GM12874 (cell line): ENCODE measurements around the gene DNMT3A.

ENCODE experiments used
- TF ChIP-seq, protein P1 (sequence below): IDR thresholded peaks from 2 replicates; pipeline ENCODE4 v1.5.1; 2011; ENCODE audit warnings: low read depth, mild to moderate bottlenecking, control low read depth, low read length, moderate library complexity; ENCODE audit not compliant: insufficient read depth

Gene DNMT3A

DNA sequence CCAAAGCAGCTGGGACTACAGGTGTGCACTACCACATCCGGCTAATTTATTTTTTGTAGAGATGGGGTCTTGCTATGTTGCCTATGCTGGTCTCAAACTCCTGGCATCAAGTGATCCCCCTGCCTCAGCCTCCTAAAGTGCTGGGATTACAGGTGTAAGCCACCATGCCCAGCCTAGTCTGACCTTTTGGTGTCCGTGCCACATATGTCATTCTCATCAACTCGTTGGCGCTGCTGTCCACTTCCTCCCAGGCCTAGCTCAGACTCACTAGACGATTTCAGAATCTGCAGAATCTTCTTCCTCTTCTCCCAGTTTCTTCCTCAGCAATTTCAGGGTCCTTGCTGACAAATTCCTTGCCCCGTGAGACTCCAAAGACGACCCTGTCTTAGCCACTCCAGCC is 39.8 kb upstream of the DNMT3A start:
- TF ChIP-seq, protein P1, sequence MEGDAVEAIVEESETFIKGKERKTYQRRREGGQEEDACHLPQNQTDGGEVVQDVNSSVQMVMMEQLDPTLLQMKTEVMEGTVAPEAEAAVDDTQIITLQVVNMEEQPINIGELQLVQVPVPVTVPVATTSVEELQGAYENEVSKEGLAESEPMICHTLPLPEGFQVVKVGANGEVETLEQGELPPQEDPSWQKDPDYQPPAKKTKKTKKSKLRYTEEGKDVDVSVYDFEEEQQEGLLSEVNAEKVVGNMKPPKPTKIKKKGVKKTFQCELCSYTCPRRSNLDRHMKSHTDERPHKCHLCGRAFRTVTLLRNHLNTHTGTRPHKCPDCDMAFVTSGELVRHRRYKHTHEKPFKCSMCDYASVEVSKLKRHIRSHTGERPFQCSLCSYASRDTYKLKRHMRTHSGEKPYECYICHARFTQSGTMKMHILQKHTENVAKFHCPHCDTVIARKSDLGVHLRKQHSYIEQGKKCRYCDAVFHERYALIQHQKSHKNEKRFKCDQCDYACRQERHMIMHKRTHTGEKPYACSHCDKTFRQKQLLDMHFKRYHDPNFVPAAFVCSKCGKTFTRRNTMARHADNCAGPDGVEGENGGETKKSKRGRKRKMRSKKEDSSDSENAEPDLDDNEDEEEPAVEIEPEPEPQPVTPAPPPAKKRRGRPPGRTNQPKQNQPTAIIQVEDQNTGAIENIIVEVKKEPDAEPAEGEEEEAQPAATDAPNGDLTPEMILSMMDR = no peak

DNA sequence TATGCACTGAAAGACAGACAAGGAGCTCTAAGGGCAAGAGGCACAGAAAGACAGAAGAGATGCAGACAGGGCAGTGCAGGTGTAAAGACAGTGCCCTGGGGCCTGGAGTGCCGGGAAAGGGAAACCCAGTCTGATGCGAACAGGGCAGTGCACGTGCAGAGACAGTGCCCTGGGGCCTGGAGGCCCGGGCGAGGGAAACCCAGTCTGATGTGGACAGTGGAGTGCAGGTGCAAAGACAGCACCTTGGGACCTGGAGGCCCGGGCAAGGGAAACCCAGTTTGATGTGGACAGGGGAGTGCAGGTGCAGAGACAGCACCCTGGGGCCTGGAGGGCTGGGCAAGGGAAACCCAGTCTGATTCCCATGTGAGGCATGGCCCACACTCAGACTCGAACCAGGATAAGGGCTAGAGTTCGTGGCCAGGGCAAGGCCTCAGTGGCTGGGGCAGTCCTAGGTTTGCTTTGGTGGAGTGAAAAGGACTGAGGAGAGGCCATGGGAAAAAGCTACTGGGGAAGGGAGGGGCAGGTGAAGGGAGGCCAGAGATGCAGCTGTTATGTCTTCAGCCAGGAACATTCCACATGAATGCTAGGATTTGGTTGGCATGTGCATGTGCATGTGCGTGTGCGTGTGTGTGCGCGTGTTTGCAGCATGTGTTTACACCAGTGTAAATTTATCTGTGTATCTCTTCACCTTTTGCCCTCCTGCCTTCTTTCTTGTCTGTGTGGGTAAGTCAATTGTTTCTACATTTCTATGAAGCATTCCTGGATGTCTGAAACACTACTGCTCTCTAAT is 39.1 kb upstream of the DNMT3A start:
- TF ChIP-seq, protein P1 = no peak

DNA sequence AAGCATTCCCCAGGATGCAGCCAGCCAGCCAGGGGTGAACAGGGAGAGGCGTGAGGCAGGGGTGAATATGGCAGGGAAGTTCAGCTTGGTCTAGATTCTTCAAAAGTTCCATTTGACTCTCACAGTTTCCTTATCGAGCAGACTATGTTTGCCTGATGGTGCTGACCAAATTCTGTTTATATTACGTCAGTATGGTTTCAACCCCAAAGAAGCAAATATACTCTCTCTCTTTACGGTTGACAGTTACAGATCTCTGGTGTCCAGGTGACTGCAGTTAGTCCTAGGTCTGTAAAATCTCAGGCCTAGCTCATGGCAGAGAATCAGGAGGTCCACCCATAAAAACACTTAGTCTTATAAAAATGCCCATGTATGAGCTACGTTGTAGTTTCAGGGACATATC is 38.3 kb upstream of the DNMT3A start:
- TF ChIP-seq, protein P1 = no peak

DNA sequence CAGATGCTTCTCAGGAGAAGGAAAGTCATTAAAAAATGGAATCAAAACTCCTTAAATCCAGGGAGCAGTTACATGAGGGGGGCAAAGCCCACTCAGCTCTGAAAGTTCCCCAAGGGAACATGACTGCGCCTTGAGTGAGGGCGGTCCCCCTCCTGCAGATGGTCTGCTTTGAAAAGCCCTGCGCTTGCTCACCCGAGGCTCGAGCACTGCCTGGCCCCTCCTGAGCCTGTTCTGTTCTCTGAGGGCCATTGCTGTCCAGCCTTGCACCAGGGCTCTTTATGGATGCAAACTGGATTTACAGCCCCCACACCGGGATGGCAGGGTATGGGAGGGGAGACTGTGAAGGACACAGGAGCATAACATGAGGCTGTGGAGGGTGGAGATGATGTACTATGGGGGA is 37.8 kb upstream of the DNMT3A start:
- TF ChIP-seq, protein P1 = no peak

DNA sequence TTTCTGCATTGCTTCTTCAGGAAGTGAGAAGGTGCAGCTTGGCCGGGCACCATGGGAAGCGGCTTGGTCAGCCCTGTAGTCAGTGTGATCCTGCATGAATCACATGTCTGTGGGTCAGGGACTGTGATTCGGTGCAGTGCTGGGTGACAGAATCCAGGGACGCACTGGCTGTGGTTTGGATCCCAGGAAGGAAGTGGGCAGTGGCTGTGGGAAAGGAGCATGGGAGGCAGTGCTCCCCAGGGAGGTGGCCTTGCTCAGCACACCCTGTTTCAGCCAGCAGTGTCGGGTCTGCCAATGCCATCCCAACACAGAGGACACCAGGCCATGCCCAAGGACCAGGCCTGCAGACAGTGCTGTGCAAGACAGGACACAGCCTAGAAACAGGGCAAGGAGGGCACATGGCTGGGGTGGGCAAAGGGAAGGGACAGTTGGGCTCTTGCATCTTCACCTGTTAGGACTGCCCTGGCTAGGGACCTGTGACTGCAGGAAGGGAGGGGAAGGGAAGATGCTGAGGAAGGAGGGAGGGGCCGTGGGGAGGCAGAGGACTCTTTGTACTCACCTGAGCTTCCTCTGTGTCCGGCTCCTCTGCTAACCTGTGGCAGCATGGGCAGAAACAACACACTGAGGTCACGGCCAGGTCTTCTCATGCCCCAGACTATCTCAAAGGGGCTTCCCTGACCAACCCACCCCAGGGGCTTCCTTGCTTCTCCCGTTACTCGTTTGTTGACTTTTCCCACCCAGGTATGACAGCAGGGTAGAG is 37.2 kb upstream of the DNMT3A start:
- TF ChIP-seq, protein P1 = no peak

DNA sequence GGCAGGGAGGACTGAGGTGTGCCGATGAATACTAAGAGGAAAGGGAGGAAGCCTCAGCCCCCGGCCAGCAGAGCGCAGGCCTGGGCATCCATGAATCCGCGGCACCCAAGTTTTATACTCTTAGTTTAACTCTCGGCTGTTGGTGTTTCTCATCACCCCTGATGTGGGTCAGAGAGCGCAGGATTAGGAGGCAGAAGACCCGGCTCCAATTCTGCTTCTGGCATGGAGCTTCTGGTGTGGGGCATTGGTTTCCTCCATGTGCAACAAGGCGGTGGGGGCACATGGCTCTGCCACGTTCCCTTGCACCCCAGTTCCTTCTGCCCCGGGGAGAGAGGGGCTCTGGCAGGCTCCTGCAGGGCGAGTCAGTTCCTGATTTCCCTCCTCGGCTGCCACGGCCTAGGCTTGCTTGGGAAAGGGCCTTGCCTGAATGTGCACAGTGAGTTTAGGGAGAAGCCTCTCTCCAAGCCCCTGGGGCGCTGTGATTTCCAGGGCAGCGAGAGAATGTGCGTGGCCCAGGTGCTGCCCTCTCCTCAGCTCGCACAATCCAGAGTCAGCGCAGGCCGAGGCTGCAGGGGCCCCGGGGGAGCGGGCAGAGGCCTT is 36.2 kb upstream of the DNMT3A start:
- TF ChIP-seq, protein P1 = no peak
